GM18867 (cell line): ENCODE data around the gene TSPAN32.
"Not testable (repeated sequence)": the region's sequence is repeated elsewhere in the genome, so short reads cannot be mapped to it uniquely, and the experiment has no call there.

ENCODE experiments used
- ATAC-seq: cut with Tn5 transposase; IDR thresholded peaks from one replicate; pipeline ENCODE4 v1.9.1; 2021; ENCODE audit warnings: mild to moderate bottlenecking, moderate library complexity; ENCODE audit not compliant: unreplicated experiment

The TSPAN32 gene

GRCh38 chr11:2280208-2280607 is 21.6 kb upstream of the TSPAN32 start:
- ATAC-seq, result no peak

GRCh38 chr11:2286350-2286749 is 15.5 kb upstream of the TSPAN32 start:
- ATAC-seq, result not testable (repeated sequence)

- no peak for ATAC-seq
Observed at GRCh38 chr11:2287091-2287490, 14.7 kb upstream of the TSPAN32 start.

GRCh38 chr11:2289350-2289749 is 12.5 kb upstream of the TSPAN32 start:
- ATAC-seq, result no peak

GRCh38 chr11:2289859-2290258 is 12.0 kb upstream of the TSPAN32 start:
- ATAC-seq, result no peak

GRCh38 chr11:2290351-2290841 is 11.4 kb upstream of the TSPAN32 start:
- ATAC-seq, result no peak

- ATAC-seq, result no peak
Observed at GRCh38 chr11:2293531-2293971, 8.3 kb upstream of the TSPAN32 start.

- no peak for ATAC-seq
Observed at GRCh38 chr11:2293984-2294925, 7.6 kb upstream of the TSPAN32 start.

GRCh38 chr11:2294926-2295290 is 6.9 kb upstream of the TSPAN32 start:
- no peak for ATAC-seq

- ATAC-seq, result no peak
Observed at GRCh38 chr11:2295971-2296912, 5.6 kb upstream of the TSPAN32 start.

- ATAC-seq, result no peak
Observed at GRCh38 chr11:2296913-2297622, 4.7 kb upstream of the TSPAN32 start.

- no peak for ATAC-seq
Observed at GRCh38 chr11:2297623-2298030, 4.2 kb upstream of the TSPAN32 start.

- ATAC-seq, result no peak
Observed at GRCh38 chr11:2298131-2298794, 3.5 kb upstream of the TSPAN32 start.

GRCh38 chr11:2298795-2299761 is 2.7 kb upstream of the TSPAN32 start:
- ATAC-seq, result no peak

GRCh38 chr11:2299773-2300172 is 2.0 kb upstream of the TSPAN32 start:
- ATAC-seq, result no peak

- no peak for ATAC-seq
Observed at GRCh38 chr11:2300290-2300935, 1.4 kb upstream of the TSPAN32 start.

GRCh38 chr11:2300936-2301630 is 730 bp upstream of the TSPAN32 start:
- no peak for ATAC-seq

- ATAC-seq, result no peak
Observed at GRCh38 chr11:2302306-2302895, 588 bp downstream of the TSPAN32 start.
